NCI-H187 treated with DMSO at 0.1 percent for 48 hours (cell line): ENCODE results near the gene ST14.
"Not testable (repeated sequence)": the region's sequence is repeated elsewhere in the genome, so short reads cannot be mapped to it uniquely, and the experiment has no call there.

ENCODE experiments used
- DNase-seq: peaks from one replicate; lab custom pipeline; 2025; lab: John Stamatoyannopoulos, UW

The ST14 gene

DNA sequence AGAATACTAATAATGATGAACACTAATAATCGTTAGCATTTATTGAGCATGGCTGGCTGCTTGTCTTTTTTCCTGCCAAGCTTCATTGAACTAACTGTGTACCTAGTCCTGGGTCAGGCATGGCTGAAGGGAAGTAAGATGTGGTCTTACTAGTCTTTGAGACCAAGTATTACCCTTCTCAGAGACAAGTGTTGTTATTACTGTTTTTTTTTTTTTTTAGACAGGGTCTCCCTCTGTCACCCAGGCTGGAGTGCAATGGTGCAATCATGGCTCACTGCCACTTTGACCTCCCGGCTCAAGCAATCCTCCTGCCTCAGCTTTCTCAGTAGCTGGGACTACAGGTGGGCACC is 4.6 kb downstream of the ST14 start:
- DNase-seq = no peak

GRCh38 chr11:130165601-130166456 is 6.2 kb downstream of the ST14 start:
- DNase-seq = no peak

DNA sequence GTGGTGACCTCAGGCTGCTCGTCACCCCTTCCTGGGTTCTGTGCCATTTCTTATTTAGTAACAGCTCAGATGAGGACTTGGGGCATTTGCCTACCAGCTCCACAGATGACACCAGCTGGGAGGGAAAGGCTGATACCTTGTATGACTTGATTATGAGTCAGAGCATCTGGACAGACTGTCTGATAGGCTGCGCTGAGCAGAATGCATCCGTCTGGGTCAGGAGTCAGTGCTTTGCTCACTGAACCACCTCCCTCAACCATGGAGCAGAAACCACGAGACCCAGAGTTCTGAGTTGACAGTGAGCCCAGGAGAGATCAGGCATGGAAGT is 6.8 kb downstream of the ST14 start:
- no peak for DNase-seq

- no peak for DNase-seq
These were observed 7.6 kb downstream of the ST14 start for GRCh38 chr11:130167146-130167545.

DNA sequence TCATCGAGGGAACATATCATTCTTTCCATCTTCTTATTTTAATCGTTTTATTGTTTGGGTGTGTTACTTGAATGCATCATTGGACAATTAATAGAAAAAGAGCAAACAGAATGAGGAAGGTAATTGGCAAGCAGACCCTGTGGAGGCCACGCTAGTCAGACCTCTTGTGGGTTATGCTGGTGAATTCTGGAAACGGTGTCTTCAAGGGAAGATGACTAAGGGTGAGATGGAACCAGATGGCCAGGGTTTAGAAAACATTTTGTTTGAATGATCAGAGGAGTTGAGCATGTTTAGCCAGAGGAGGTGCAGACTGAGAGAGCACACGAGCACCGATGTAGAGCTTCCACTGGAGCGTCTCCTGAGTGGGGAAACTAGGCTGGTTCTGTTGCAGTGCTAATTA is 8.5 kb downstream of the ST14 start:
- no peak for DNase-seq

DNA sequence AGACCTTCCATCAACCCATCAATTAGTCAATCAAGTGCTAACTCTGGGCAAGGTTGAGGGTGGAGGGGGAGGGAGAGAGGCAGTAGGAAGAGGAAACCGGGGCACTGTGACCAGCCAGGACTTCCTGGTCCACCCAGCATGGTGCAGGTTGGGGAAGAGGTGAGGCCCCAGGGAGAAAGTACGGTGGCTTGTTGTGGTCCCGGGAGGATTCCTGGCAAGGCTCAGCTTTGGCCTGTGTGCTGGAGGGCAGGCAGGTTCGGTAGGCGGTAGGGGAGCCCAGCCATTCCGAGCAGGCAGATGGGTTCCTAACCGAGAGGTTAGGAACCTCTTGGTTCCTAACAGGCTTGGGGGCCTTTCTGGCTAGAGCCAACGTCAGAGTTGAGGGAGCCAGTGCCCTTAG is 10.8 kb downstream of the ST14 start:
- no peak for DNase-seq

DNA sequence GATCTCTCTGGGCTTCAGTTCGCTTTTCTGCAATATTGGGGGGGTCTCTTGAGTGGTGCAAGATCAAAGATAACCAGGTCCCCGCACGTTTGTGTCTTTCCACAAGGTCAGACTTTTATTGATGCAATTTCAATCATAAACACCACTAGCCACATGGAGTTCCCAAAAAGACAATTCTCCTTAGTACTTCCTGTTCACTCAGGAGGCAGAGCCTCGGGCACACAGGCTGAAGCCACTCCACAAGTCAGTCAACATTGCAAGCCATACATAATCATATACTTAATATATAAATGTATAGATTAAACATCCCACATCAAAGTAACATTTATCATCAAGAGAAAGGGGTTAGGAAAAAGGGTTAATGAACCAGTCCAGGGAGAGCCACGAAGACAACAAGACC is 12.0 kb downstream of the ST14 start:
- no peak for DNase-seq

DNA sequence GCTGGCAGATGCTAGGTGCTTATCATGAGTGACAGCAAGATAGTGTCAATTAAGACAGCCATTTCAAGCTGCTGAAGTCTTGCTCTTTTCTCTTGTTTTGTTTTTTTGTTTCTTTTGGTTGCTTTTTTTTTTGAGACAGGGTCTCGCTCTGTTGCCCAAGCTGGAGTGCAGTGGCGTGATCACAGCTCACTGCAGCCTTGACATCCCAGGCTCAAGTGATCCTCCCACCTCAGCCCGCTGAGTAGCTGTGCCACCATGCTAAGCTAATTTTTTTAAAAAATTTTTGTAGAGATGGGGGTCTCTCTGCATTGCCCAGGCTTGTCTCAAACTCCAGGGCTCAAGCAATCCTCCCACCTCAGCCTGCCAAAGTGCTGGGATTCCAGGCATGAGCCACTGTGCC is 12.4 kb downstream of the ST14 start:
- DNase-seq = not testable (repeated sequence)

DNA sequence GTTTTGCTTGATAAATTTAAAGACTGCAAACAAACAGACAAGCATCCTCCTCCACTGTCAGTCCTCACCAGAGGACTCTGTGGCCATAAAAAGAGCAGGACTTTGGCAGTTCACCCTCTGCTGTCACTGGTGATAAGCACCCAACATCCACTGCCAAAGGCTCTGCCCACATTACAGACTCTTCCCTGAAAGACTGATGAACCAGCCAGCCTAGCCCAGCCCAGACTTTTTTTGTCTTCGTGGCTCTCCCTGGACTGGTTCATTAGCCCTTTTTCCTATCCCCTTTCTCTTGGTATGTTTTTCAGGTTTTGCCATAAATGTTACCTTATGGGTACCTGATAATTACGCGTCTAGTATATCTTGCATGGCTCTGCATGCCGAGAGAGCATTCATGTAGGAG is 15.1 kb downstream of the ST14 start:
- no peak for DNase-seq

- DNase-seq = no peak
These were observed 16.3 kb downstream of the ST14 start for GRCh38 chr11:130175898-130176297.

DNA sequence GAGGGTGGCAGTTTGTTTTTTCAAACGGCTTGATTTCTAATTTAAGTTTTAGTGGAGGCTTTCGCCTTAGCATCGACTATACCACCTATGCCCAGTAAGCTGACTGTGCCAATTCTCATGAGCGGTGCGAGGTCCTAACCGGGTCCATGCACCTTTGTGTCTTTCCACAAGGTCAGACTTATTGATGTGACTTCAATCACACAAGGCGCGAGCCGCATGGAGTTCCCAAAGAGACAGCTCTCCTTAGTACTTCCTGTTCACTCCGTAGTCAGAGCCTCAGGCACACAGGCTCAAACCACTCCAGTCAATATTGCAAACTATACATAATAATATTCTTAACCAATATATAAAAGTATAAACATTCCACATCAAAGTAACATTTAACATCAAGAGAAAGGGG is 18.2 kb downstream of the ST14 start:
- DNase-seq = no peak

GRCh38 chr11:130178441-130179339 is 19.1 kb downstream of the ST14 start:
- no peak for DNase-seq

- DNase-seq = no peak
These were observed 20.1 kb downstream of the ST14 start for GRCh38 chr11:130179396-130180306.

DNA sequence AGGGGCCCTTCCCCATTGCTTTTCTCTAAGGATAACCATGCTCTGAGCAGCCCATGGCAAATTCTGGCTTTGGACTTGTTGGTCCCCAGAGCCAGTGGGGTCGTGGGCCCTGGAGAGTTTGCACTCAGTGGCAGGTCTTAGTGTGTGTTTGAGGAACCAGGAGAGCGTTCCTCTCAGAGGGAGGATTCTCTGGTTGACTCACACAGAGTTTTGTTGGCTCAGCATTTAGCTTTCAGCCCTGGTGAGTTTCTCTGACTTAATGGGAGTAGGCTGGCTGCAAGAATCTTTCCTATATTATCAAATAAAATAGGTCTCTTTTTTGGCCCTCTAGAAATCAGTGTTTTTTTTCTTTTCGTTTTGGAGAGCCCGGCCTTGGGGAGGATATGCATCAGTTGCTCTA is 20.9 kb downstream of the ST14 start:
- DNase-seq = no peak

- DNase-seq = no peak
These were observed 21.3 kb downstream of the ST14 start for GRCh38 chr11:130180896-130181294.

DNA sequence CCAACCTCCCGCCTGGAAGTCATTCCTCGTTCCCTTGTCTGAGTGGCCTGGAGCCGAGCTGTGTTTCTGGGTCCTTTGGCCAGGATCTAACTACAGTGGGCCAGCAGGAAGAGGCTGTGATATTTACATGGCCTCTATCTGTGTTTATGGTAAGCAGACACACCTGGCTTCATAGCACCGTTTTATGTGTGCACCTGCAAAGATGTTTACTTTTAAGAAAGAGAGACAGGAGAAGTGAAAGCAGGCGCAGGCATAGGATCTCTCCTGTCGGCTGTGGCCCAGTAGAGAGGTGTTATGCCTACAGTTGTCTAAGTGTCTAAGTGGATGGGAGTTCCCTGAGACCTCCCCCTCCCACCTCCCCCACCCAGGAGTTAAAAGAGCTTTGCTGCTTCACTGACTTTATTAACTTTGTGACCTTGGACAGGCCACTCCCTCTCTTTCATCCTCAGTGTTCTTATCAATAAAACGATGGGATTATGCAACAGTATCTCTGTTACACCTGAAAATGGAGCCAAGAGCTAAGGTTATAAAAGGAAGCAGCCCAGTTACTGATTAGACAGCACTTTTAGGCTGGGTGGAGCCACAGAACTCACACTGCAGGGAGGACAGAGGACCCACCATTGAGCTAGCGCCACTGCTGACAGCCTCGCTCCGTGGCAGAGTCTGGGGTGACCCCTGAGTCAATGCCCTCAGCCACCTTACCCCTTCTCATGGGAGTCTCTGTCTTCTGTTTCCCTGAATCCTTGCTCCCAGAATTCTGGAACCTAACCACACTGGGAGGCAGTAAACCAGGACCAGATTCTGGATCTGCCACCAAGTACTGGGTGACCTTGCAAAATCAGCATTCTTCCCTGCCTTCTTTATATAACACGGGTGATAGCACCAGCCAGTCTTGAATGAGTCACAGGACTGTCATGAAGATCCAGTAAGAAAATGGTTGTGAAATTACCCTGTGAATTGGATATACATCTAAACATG is 22.0 kb downstream of the ST14 start:
- peak; percentile 86 for DNase-seq

GRCh38 chr11:130183878-130184610 is 24.5 kb downstream of the ST14 start:
- no peak for DNase-seq

DNA sequence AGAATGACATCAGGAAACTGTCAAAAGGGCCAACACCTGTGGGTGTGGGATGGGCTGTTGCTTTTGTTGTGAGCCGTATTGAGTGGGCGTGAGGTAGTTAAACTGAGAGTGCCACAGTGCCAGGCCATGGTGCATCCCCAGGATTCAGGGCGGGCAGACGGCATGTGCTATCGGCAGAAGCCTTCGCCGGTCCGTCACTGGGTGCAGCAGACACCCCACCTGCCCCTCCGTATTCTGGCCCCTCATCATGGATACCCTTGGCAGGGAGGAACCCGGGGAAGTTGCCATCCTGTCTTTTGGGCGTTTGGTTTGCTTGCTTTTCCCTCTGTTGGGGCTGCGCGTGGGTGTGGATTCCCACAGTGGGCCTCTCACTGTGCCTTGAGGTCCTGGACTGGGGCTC is 27.5 kb downstream of the ST14 start:
- DNase-seq = no peak

DNA sequence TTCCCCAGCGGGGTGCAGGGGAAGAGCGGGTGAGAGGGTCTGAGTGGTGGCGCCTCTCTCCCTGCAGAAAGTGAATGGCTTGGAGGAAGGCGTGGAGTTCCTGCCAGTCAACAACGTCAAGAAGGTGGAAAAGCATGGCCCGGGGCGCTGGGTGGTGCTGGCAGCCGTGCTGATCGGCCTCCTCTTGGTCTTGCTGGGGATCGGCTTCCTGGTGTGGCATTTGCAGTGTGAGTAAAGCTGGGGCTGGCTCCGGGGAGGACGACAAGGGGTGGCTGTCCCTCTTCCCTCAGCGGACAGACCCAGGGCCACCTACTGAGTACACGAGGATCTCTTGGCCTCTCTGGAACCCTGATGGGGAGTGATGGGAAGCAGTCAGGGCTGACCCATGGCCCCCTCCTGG is 28.5 kb downstream of the ST14 start:
- no peak for DNase-seq

- DNase-seq = no peak
These were observed 29.2 kb downstream of the ST14 start for GRCh38 chr11:130188585-130189347.
